GM04503 (cell line): ENCODE data around the gene RAP2B.
"Not testable (repeated sequence)": the region's sequence is repeated elsewhere in the genome, so short reads cannot be mapped to it uniquely, and the experiment has no call there.

Source experiments
- DNase-seq: peaks from one replicate; pipeline ENCODE4 v3.0.0-alpha.2; 2012; ENCODE audit warnings: low read depth

RAP2B gene

DNA sequence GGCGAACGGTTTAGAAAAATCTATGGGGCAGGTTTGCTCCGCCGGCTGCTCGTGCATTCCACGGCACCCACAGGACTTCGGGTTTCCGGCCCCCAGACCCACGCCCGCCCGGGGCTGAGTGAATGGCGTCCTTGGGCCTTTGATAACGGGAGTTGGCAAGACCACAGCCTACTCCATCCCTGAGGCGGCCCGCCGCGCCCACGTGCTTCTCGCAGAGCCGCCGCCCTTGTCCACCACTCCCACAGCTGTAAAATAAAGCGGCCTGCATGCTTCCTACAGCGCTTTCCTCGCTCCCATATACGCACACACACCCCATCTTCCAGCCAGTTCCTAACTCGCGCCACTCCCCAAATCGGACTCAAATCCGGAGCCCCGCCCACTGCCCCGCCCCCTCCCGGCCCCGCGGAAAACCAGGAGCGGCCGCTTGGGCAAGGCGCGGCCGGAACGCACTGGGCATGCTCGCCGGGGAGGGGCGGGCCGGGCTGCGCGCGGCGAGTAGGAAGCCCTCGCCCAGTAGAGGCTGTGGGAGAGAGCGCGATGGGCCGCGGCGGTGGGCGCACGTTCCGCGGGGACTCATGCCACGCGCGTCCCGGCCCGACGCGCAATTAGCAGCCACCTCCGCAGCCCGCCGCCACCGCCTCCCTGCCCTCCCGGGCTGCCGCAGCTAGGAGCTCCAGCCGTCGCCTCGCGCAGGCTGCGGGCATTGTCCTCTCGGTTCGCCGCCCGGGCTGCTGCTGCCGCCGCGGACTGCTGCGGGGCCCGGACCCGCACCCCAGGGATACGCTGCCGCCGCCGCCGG, at the start of gene RAP2B:
Gene RAP2B (plus strand): TSS at position 513 of the 799 bp plus-strand sequence. CDS start 468 bp downstream, outside the sequence.
- peak; percentile 67 for DNase-seq

DNA sequence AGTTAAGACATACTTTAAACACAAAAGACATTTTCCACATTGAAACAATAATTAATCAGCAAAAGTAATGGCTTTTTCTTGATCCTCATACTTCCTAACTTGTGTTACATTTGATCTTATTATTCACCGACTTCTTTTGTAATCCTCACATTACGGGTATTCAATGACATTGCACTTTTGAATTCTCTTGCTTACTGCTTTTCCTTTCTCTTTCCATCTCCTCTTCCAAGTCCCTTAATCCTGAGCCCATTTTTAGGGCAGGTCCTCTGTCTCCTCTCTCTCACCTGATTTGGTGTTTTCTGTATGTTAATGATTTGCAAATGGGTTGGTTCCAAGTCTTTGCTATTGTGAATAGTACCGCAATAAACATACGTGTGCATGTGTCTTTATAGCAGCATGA, 48.5 kb upstream of the RAP2B start:
- no peak for DNase-seq

DNA sequence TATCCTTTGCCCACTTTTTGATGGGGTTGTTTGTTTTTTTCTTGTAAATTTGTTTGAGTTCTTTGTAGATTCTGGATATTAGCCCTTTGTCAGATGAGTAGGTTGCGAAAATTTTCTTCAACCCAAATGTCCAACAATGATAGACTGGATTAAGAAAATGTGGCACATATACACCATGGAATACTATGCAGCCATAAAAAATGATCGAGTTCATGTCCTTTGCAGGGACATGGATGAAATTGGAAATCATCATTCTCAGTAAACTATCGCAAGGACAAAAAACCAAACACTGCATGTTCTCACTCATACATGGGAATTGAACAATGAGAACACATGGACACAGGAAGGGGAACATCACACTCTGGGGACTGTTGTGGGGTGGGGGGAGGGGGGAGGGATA, 47.8 kb upstream of the RAP2B start:
- not testable (repeated sequence) for DNase-seq

DNA sequence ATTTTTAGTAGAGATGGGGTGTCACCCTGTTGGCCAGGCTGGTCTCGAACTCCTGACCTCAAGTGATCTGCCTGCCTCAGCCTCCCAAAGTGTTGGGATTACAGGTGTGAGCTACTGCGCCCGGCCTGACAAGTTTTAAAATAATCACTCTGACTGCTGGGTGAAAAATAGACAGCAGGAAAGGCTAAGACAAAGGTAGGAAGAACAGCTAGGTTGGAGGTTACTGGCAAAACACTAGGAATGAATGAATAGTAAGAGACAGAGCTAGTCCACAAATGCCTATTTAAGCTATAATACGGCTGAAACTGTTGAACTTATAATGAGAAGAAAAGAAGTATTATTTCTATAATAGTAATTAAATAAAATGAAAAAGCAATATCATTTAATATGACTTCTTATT, 46.7 kb upstream of the RAP2B start:
- DNase-seq = no peak

DNA sequence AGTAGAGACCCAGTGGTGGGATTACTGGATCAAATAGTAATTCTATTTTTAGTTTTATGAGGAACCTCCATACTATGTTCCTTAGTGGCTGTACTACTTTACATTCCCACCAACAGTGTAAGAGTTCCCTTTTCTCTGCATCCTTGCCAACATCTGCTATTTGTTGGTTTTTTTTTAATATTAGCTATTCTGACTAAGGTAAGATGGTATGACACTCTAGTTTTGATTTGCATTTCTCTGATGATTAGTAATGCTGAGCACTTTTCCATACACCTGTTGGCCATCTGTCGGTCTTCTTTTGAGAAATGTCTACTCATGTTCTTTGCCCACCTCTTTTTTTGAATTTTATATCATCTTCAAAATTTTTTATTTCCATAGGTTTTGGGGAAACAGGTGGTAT, 34.2 kb upstream of the RAP2B start:
- no peak for DNase-seq

DNA sequence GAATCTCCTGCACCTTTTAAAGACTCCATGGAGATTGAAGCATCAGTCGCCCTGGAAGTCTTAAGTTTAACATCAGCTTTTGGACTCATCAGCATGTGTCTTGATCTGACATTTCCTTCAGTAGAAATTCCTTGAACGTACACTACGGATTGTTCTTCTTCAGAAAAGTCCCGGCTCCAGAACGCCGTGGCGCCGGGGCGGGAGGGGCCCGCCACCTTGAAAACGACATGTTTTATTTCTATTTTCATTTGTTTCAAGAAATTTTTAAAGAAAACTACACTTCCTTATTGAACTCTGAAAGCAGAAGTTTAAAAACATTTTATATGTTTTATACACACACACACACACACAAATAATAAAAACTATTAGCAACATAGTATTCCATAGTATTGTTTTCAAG, 32.6 kb upstream of the RAP2B start:
- no peak for DNase-seq

DNA sequence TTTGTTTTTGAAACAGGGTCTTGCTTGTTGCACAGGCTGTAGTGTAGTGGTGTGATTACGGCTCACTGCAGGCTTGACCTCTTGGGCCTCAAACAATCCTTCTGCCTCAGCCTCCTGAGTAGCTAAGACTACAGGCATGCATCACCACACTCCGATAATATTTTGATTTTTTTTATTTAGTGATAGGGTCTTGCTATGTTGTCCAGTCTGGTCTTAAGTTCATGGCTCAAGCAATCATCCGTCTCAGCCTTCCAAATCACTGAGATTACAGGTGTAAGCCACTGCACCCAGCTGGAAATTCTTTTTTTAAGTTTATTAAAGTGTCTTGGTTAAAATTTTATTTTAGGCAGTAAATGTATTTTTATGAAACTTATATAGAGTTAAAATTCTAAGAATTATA, 32.2 kb upstream of the RAP2B start:
- no peak for DNase-seq

DNA sequence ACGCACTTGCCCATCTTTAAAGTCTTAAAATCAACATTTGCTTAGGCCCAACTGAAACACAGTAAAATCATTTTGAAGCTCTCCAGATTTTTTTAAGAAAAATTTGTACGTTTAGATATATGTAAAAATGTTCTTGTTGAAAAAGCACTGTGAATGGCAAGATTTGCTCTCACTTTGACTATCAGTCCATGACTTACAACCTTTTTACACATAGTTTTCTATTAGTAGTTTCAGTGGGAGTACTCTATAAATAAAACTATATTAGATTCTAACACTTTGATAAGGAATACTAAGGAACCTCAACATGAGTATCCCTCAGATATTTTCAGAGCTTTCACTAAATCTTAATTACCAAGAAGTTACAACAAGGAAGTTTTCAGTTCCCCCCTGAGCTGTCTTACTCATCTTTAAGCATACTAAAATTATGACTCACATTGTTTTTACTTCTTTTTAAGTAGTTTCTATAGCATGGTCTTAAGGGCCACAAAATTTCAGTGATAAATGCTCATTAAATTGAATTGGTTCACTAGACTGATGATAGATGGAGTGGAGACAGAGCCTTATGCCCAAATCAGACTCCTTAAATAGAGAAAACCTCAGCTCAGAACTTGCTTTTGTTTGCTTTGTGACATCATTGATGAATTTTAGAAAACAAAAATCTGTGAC, 31.6 kb upstream of the RAP2B start:
- no peak for DNase-seq

DNA sequence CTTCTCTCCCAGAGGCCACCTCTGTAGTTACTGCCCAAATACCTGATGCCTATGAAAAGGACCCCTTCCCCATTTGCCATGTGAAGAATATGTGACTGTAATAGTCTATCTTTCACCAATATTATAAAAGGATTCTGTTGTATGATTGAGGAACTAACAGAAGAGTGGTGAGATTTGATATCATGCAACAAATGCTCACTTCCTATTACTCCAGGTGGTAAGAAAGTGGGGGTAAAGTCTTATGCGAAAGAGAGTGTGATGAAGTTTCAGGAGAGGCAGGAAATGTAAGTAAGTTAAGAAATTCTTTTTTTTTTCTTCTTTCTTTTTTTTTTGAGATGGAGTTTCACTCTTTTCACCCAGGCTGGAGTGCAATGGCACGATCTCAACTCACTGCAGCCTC, 24.4 kb upstream of the RAP2B start:
- DNase-seq = no peak

DNA sequence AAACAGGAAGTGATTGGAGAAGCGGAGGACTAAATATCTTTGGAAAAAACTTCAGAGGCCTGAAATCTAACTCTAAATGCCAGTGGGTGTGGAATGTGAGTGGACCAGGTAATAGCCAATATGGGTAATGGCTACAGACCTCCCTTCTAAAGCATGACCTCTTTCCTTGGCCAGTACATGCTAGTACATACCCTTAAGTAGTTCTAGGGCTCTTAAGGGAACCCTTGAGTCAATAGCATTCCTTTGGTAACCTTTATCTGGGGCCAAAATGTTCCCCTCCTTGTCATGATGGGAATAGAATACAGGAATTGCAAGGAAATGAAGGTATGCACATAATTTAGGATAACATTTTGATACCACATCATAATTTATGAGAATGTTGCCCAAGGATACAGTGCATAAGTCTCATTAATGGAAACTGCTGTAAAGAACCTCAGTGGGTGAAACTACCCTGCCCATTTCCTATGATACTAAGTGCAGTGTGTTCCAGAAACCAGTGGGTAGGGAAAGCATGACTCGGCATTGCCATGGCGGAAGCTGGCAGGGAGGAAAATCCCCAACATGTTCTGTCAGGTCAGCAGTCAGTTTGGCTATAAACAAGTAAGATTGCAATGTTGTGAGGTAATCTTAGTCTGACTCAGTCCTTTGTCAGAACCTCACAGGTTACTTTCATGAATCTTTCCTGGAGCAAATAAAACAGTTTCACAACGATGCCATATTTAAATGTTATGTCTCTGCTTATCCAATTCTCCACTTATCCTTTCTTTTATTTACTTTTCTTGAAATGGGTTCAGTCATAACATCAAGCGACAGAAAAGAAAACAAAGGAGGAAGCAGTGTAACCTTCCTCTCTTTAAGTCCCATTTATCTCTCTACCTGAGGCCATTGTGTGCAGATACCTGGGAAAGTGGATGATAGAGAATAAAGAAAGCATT, 23.5 kb upstream of the RAP2B start:
- DNase-seq = peak; percentile 81

DNA sequence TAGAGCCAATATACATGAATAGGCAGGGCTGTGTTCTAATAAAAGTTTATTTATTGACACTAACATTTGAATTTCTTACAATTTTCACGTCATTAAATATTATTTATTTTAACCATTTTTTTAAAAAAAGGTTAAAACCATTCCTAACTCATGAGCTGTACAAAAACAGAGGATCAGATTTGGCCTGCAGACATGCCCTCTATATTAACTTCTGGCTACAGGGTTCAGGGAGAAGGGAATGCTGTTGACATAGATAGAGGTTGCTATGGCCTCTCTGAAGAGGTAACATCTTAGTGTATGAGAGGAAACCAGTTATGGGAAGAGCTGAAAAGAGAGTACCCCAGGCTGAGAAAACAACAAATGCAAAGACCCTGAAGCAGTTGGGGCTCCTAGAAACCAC, 19.1 kb upstream of the RAP2B start:
- no peak for DNase-seq

DNA sequence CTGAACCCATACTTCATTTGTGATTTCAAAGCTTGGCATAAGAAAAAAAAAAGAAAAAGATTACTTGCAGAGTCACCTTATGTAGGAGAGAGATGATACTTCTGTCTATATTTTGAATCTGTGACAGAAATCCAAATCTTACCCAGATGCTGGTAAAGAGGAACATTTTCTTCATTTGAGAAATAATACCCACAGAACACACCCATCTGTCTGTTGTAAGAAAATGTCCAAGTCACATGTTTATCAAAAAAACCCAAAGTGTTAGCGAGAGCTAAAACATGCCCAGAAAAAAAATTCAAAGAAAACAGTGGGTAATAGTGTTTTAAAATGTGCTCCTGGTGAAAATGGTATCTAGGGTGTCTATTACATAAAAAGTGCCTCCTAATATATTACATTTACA, 18.0 kb upstream of the RAP2B start:
- DNase-seq = no peak

DNA sequence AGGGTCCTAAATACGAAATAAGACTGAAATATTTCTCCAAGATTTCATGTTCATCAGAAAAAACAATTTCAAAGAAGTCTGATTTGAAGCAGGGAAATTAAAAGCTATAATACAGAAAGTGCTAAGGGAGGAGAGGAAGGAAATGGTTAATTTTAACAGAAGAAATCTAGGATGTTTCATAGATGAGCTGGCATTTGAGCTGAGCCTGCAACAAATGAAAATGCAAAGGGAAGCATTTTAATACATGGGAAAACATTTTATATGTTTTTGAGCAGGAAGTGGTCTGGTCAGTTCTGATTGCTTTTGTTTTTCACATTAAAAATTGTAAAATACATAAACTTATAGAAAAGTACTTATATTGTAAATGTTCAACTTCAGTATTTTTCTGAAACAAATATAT, 17.2 kb upstream of the RAP2B start:
- no peak for DNase-seq

DNA sequence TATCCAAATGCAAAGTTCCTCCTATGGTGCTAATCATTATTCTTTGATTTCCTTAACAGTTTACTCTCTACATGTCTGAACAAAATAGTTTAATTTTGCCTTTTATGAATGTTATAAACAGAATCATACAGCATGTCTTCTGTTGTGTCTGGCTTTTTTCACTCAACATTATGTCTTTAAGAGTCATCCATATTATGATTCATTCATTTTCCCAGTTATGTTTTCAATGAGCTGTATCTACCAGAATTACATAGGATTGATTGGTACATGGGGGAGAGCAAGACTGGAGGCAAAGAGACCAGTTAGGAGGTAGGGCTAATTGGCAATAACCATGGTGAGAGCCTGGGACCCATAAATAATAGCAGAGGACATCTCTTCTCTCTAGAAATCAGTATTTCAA, 16.6 kb upstream of the RAP2B start:
- no peak for DNase-seq

DNA sequence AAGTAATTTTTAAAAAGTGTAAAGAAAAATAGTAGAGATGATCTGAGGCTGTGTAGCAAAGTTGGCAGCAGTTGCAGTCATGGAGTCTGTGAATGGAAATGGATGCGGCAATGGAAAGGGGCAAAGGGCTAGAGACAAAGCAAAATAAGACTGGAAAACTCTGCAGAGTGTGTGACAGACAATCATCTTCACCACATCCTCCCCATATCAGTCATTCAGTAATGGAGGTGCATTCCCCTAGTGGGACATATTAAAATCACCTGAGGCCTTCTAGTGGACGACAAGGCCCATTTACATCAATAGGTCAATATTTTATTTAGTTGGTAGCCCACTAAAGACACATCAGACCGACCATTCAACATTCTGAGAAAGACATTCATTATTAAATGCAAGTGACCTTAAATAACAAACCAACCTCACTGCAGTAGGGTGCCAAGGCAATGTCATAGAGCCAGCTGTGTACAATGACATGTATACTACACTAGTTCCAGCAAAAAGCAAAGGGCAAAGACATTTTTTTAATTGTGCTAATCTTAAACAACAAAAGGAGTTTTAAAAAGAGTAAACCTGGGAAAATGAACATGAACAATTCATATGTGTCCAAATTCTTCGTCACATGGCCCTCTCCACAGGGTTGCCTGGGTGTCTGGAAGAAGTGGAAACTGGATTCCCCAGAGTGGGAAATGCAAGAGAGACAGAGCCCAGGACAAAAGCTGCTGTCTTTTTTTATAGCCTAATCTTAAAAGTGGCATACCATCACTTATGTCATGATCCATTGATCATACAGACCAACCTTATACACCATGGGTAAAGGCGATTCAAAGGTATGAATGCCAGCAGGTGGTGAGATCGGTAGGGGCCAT, 15.6 kb upstream of the RAP2B start:
- no peak for DNase-seq

DNA sequence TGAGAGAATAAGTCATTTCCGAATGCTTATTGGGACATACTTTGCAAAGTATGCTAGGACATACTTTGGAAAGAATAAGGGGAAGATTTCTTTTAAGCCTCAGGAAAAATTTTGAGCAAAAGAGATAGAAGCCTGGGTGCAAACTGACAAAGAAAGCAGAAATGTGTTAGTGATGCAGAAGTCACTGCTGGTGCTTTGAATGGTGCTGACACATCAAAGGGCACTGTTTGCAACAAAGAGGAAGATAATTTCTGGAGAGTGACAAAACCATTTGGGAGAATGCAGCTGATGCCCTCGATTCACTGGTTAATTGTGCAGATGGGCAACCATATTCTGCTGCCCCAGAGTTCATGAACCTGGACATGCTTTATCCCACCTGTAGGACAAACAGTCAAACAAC, 11.0 kb upstream of the RAP2B start:
- no peak for DNase-seq

DNA sequence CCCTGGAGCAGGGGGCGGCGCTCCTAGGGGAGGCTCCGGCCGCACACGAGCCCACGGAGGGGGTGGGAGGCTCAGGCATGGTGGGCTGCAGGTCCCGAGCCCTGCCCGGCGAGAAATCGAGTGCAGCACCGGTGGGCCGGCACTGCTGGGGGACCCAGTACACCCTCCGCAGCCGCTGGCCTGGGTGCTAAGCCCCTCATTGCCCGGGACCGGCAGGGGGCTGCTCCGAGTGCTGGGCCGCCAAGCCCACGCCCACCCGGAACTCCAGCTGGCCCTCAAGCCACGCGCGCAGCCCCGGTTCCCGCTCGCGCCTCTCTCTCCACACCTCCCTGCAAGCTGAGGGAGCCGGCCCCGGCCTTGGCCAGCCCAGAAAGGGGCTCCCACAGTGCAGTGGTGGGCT, 6.2 kb upstream of the RAP2B start:
- not testable (repeated sequence) for DNase-seq

DNA sequence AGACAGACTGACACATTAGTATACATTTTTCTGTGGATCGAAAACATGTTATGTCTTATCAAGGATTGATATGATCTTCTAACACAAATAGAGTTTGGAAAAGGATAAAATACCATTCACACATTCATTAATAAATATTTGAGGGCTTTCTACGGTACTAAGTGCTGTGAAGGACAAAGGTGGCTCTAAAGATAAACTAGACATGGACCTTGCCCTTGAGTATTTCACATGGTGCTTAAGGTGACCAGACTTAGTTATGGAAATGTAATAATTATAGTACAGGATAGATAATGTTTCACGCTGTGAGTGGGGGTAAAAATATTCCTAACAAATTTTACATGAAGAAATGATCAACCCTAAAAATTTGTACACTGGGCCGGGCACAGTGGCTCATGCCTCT, 3.8 kb upstream of the RAP2B start:
- no peak for DNase-seq

DNA sequence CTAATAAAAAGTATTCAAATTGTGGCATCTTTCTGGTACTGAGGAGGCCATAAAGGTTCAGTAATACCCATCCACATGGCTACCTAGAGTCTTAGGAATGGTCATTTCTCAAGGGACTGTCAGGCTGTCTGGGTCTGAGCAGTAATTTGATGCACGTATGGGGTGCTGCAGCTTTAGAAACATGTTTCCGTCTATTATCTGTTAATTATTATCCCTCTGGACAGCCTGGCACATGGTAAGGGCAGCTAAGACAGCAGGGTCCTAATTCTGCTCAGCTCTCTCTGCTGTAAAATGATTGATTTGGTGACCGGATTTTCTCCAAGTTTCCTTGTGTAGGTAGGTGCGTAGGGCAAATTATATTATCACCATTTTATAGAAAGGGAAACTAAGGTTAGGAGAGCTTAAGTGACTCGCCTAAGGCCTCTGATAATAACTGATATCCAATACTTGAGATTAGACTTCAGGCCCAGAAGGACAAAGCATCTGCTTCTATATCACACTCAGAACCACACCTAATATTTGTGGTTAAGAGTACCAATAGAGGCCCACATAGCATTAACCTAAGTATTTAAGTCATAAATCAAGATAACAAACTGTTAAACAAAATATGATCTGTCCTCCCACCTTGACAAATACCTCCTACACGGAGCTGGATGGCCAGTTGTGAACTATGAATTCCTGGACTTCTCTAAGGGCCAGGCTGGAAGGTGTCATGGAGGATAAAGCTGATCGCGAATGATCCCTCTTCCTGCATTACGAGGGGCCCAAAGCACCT, 2.9 kb upstream of the RAP2B start:
- no peak for DNase-seq

DNA sequence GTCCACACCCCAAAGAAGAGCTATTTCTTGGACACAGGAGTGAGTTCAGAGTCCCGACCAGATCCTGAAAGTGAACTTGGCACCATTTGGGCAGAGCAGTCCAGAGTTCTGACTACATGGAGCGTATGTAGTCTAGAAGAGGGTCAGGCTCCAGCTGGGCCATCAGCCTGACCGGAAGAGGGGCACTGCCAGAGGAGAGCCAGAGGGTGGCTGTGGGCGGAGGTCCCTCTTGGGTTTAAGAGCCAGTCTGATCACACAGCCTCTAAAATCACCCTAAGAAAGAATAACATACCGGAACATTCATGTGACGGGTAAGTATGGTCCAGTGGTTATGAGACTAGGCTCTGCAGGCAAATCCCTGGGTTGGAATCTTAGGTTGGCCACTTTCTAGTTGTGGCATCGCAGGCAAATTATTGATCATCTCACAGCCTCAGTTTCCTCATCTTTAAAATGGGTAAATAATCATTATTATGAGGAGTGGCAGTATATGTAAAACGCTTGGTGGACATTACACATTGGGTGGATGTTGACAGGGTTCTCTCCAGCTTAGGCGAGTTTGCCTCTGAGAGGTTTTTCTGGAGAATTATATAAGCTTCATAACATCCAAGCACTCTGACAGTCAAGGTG, 2.1 kb upstream of the RAP2B start:
- DNase-seq = no peak
